GM15510 (cell line): Measurements from ENCODE around the gene KATNIP.
A peak's percentile ranks its signal among the peaks of the same experiment; 100 is the strongest.

ENCODE experiments used
- POLR2A ChIP-seq: IDR thresholded peaks from 3 replicates; pipeline ENCODE4 v1.6.1; 2011; ENCODE audit warnings: borderline replicate concordance; ENCODE audit not compliant: insufficient read length; ENCODE audit errors: extremely low read depth

Gene KATNIP

GRCh38 chr16:27549746-27550581 is at the start of gene KATNIP, which contains the start of gene GTF3C1:
TSS of gene KATNIP (plus strand) at chr16:27550144. CDS start at chr16:27550171, 27 bp downstream.
TSS of gene GTF3C1 (minus strand) at chr16:27549913. CDS start at chr16:27549890, 23 bp downstream.
- peak; percentile 84 for TF ChIP-seq POLR2A

- no peak for TF ChIP-seq POLR2A
Measured at GRCh38 chr16:27500801-27501200, 49.1 kb upstream of the KATNIP start.

GRCh38 chr16:27503662-27504061 is 46.3 kb upstream of the KATNIP start:
- TF ChIP-seq POLR2A = no peak

GRCh38 chr16:27505297-27506236 is 44.4 kb upstream of the KATNIP start:
- TF ChIP-seq POLR2A = no peak

GRCh38 chr16:27506771-27507170 is 43.2 kb upstream of the KATNIP start:
- TF ChIP-seq POLR2A = no peak

- no peak for TF ChIP-seq POLR2A
Measured at GRCh38 chr16:27508476-27508875, 41.5 kb upstream of the KATNIP start.

GRCh38 chr16:27511657-27512448 is 38.1 kb upstream of the KATNIP start:
- TF ChIP-seq POLR2A = no peak

GRCh38 chr16:27514806-27515205 is 35.1 kb upstream of the KATNIP start:
- no peak for TF ChIP-seq POLR2A

GRCh38 chr16:27515874-27516353 is 34.0 kb upstream of the KATNIP start:
- no peak for TF ChIP-seq POLR2A

- no peak for TF ChIP-seq POLR2A
Measured at GRCh38 chr16:27516365-27516764, 33.6 kb upstream of the KATNIP start.

GRCh38 chr16:27517664-27518063 is 32.3 kb upstream of the KATNIP start:
- no peak for TF ChIP-seq POLR2A

- TF ChIP-seq POLR2A = no peak
Measured at GRCh38 chr16:27518226-27518625, 31.7 kb upstream of the KATNIP start.

GRCh38 chr16:27520982-27521673 is 28.8 kb upstream of the KATNIP start:
- TF ChIP-seq POLR2A = no peak

GRCh38 chr16:27522173-27522707 is 27.7 kb upstream of the KATNIP start:
- TF ChIP-seq POLR2A = no peak

GRCh38 chr16:27526180-27526579 is 23.8 kb upstream of the KATNIP start:
- no peak for TF ChIP-seq POLR2A
